GM23338 (cell line): ENCODE data around the gene CLIC2. TPM values are rescaled to one million over a fixed set of nuclear protein-coding genes. Genes with fewer than 3 reads are reported as not detected.

Experiments
- ATAC-seq: fragments of 200-7000 bp; cut with Tn5 transposase; 3 replicates; pipeline ENCODE4 v1.9.1; 2020
- DNase-seq: peaks from one replicate; pipeline ENCODE4 v3.0.0-alpha.2; 2015; ENCODE audit warnings: low spot score
- H2AFZ ChIP-seq: fragments of 200-600 bp; sonication (generic); 2 replicates; pipeline ENCODE4 v1.8.0; 2016; ENCODE audit warnings: antibody characterized with exemption, mild to moderate bottlenecking, moderate library complexity
- H3F3A ChIP-seq: fragments of 200-600 bp; sonication (generic); replicated peaks from 2 replicates; pipeline ENCODE4 v1.8.0; 2017; ENCODE audit warnings: antibody characterized with exemption, mixed run types, low read depth
- H3K27ac ChIP-seq: fragments of 200-600 bp; sonication (generic); 2 replicates; pipeline ENCODE4 v1.6.1; 2016; ENCODE audit warnings: low read depth
- H3K27me3 ChIP-seq: fragments of 200-600 bp; sonication (generic); 2 replicates; pipeline ENCODE4 v1.8.0; 2016; ENCODE audit warnings: mild to moderate bottlenecking, mixed run types, moderate library complexity; ENCODE audit not compliant: insufficient read depth
- H3K36me3 ChIP-seq: fragments of 200-600 bp; sonication (generic); 2 replicates; pipeline ENCODE4 v1.8.0; 2016; ENCODE audit warnings: mild to moderate bottlenecking; ENCODE audit not compliant: insufficient read depth
- H3K4me1 ChIP-seq: fragments of 200-600 bp; sonication (generic); 2 replicates; pipeline ENCODE4 v1.8.0; 2016; ENCODE audit warnings: mild to moderate bottlenecking, moderate library complexity; ENCODE audit not compliant: insufficient read depth
- H3K4me2 ChIP-seq: fragments of 200-600 bp; sonication (generic); 2 replicates; pipeline ENCODE4 v1.7.1; 2017; ENCODE audit warnings: mixed run types
- H3K4me3 ChIP-seq: fragments of 200-600 bp; sonication (generic); 2 replicates; pipeline ENCODE4 v1.6.1; 2016; ENCODE audit warnings: mixed run types
- H3K79me2 ChIP-seq: fragments of 200-600 bp; sonication (generic); replicated peaks from 2 replicates; pipeline ENCODE4 v1.8.0; 2017; ENCODE audit warnings: mild to moderate bottlenecking; ENCODE audit not compliant: insufficient read depth
- H3K9me2 ChIP-seq: fragments of 200-600 bp; sonication (generic); 2 replicates; pipeline ENCODE4 v1.8.0; 2017; ENCODE audit not compliant: insufficient read depth
- H4K20me1 ChIP-seq: fragments of 200-600 bp; sonication (generic); replicated peaks from 2 replicates; pipeline ENCODE4 v1.8.0; 2017; ENCODE audit warnings: mild to moderate bottlenecking; ENCODE audit not compliant: insufficient read depth
- H3K27ac Mint-ChIP-seq: 2 replicates; pipeline ENCODE4 v1.8.0; 2020; ENCODE audit warnings: inconsistent platforms, mild to moderate bottlenecking, moderate library complexity, mixed read lengths
- H3K27me3 Mint-ChIP-seq: 3 replicates; pipeline ENCODE4 v1.8.0; 2022; ENCODE audit warnings: low read depth, mild to moderate bottlenecking, moderate library complexity, mixed read lengths, inconsistent platforms; ENCODE audit not compliant: insufficient read depth, poor library complexity
- H3K36me3 Mint-ChIP-seq: 3 replicates; pipeline ENCODE4 v1.8.0; 2021; ENCODE audit warnings: low read depth, mild to moderate bottlenecking, inconsistent platforms, moderate library complexity, mixed read lengths
- H3K4me1 Mint-ChIP-seq: 3 replicates; pipeline ENCODE4 v1.8.0; 2020; ENCODE audit warnings: mild to moderate bottlenecking, inconsistent platforms, mixed read lengths
- H3K4me3 Mint-ChIP-seq: 3 replicates; pipeline ENCODE4 v1.8.0; 2021; ENCODE audit warnings: moderate library complexity, mild to moderate bottlenecking, inconsistent platforms, mixed read lengths
- H3K9me3 Mint-ChIP-seq: 3 replicates; pipeline ENCODE4 v1.8.0; 2020; ENCODE audit warnings: moderate library complexity, mild to moderate bottlenecking, inconsistent platforms, mixed read lengths
- CREB1 ChIP-seq: fragments of 250-450 bp; sonication (Bioruptor Pico); IDR thresholded peaks from 2 replicates; pipeline ENCODE4 v1.5.0; 2020; ENCODE audit warnings: low read depth, mild to moderate bottlenecking, moderate library complexity
- ETS1 ChIP-seq: IDR thresholded peaks from 2 replicates; pipeline ENCODE4 v1.6.1; 2016; ENCODE audit warnings: antibody characterized with exemption
- EZH2 ChIP-seq: fragments of 200-600 bp; sonication (generic); IDR thresholded peaks from one replicate; pipeline ENCODE4 v1.8.0; 2017; ENCODE audit warnings: antibody characterized with exemption, mild to moderate bottlenecking, low read depth; ENCODE audit not compliant: unreplicated experiment
- EZH2phosphoT487 ChIP-seq: fragments of 200-600 bp; sonication (generic); IDR thresholded peaks from one replicate; pipeline ENCODE4 v1.8.1; 2018; ENCODE audit warnings: antibody characterized with exemption; ENCODE audit not compliant: unreplicated experiment
- JUNB ChIP-seq: IDR thresholded peaks from one replicate; pipeline ENCODE4 v1.6.1; 2016; ENCODE audit warnings: antibody characterized with exemption; ENCODE audit not compliant: unreplicated experiment
- NANOG ChIP-seq: IDR thresholded peaks from 2 replicates; pipeline ENCODE4 v1.6.1; 2016; ENCODE audit warnings: antibody characterized with exemption, borderline replicate concordance
- POLR2AphosphoS5 ChIP-seq: IDR thresholded peaks from 2 replicates; pipeline ENCODE4 v1.6.1; 2016; ENCODE audit warnings: antibody characterized with exemption, low read depth
- REST ChIP-seq: IDR thresholded peaks from one replicate; pipeline ENCODE4 v1.6.1; 2018; ENCODE audit warnings: antibody characterized with exemption; ENCODE audit not compliant: unreplicated experiment
- STAT1 ChIP-seq: IDR thresholded peaks from one replicate; pipeline ENCODE4 v1.6.1; 2016; ENCODE audit warnings: antibody characterized with exemption; ENCODE audit not compliant: unreplicated experiment
- ZNF114 ChIP-seq: fragments of 250-450 bp; sonication (Bioruptor Pico); IDR thresholded peaks from 2 replicates; pipeline ENCODE4 v1.5.0; 2020; ENCODE audit warnings: mild to moderate bottlenecking, moderate library complexity
- ZNF331 ChIP-seq: fragments of 250-450 bp; sonication (Bioruptor Pico); IDR thresholded peaks from 2 replicates; pipeline ENCODE4 v1.5.0; 2020; ENCODE audit warnings: low read depth, mild to moderate bottlenecking, moderate library complexity
- ZNF462 ChIP-seq: fragments of 250-450 bp; sonication (Bioruptor Pico); IDR thresholded peaks from 2 replicates; pipeline ENCODE4 v1.5.0; 2020; ENCODE audit warnings: mild to moderate bottlenecking, moderate library complexity
- polyA plus RNA-seq: library from polyadenylated mRNA; unstranded; fragments of >200 nt; fragmentation: Nextera tagmentation; extraction: Ambion mirVana; gene quantifications from 2 replicates; pipeline ENCODE4 v1.2.1, GENCODE V29; 2016
- total RNA-seq: library from RNA; depleted of rRNA; stranded (reverse); fragments of >200 nt; shearing (Covaris generic); gene quantifications from 2 replicates; pipeline ENCODE4 v1.2.3, GENCODE V29; 2014
- TF ChIP-seq, protein P1 (sequence below), 2 experiments: fragments of 200-600 bp in 1 of 2; sonication (generic) in 1 of 2; conservative IDR thresholded peaks; 2 replicates each; pipeline versions ENCODE4 v1.5.1 to v1.6.1; 2016 to 2017; ENCODE audit warnings: antibody characterized with exemption in 2 of 2, low read depth in 2 of 2, mild to moderate bottlenecking in 2 of 2, moderate library complexity in 1 of 2

The CLIC2 gene
- total and polyA plus RNA-seq, 2 experiments from 2014 or later: 0.56 to 0.61 TPM

GRCh38 chrX:155326610-155327009 lies 7.8 kb downstream of the CLIC2 start:
- Mint-ChIP-seq H3K36me3 (no peaks in the 10 kb centered on the region), H3K4me1 (no peaks in the 10 kb centered on the region), H3K4me3 (no peak overlapping the region), H3K27me3 (no peaks in the 10 kb centered on the region), H3K9me3 (no peaks in the 10 kb centered on the region; the same call in 2 of the 3 replicates), H3K27ac (no peak overlapping the region)
- Histone ChIP-seq H3K4me1 (no peaks in the 10 kb centered on the region), H3K4me3 (no peak overlapping the region), H3F3A (no peaks in the 10 kb centered on the region), H3K9me2 (no peaks in the 10 kb centered on the region), H4K20me1 (no peaks in the 10 kb centered on the region), H3K36me3 (no peaks in the 10 kb centered on the region), H3K4me2 (no peak overlapping the region), H3K79me2 (no peaks in the 10 kb centered on the region), H3K27me3 (no peaks in the 10 kb centered on the region), H3K27ac (no peak overlapping the region), H2AFZ (no peak overlapping the region)
- ATAC-seq (no peak), DNase-seq (no peak)
- TF ChIP-seq EZH2 (no peak), ZNF331 (CRISPR knock-in tag) (no peak), POLR2AphosphoS5 (no peak), EZH2phosphoT487 (no peak), ETS1 (no peak), JUNB (no peak), ZNF462 (no peak), NANOG (no peak), REST (no peak), ZNF114 (CRISPR knock-in tag) (no peak), CREB1 (CRISPR knock-in tag) (no peak), STAT1 (no peak)
- TF ChIP-seq, protein P1, sequence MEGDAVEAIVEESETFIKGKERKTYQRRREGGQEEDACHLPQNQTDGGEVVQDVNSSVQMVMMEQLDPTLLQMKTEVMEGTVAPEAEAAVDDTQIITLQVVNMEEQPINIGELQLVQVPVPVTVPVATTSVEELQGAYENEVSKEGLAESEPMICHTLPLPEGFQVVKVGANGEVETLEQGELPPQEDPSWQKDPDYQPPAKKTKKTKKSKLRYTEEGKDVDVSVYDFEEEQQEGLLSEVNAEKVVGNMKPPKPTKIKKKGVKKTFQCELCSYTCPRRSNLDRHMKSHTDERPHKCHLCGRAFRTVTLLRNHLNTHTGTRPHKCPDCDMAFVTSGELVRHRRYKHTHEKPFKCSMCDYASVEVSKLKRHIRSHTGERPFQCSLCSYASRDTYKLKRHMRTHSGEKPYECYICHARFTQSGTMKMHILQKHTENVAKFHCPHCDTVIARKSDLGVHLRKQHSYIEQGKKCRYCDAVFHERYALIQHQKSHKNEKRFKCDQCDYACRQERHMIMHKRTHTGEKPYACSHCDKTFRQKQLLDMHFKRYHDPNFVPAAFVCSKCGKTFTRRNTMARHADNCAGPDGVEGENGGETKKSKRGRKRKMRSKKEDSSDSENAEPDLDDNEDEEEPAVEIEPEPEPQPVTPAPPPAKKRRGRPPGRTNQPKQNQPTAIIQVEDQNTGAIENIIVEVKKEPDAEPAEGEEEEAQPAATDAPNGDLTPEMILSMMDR (conservative IDR thresholded peaks at IDR 0.05; ENCODE audit: low read depth in 2 of 2): no peak
